GM19467 (cell line): Measurements from ENCODE around the gene OLA1.

Experiments used
- ATAC-seq: cut with Tn5 transposase; IDR thresholded peaks from one replicate; pipeline ENCODE4 v1.9.1; 2021; ENCODE audit warnings: mild to moderate bottlenecking, moderate library complexity; ENCODE audit not compliant: unreplicated experiment

The OLA1 gene

GRCh38 chr2:174180726-174181236 is 67.6 kb downstream of the OLA1 start:
- no peak for ATAC-seq

GRCh38 chr2:174180165-174180724 is 68.1 kb downstream of the OLA1 start:
- ATAC-seq, result no peak

GRCh38 chr2:174177316-174177890 is 70.9 kb downstream of the OLA1 start:
- no peak for ATAC-seq

- ATAC-seq, result no peak
Observed at GRCh38 chr2:174176898-174177297, 71.4 kb downstream of the OLA1 start.

GRCh38 chr2:174174741-174175140 is 73.6 kb downstream of the OLA1 start:
- ATAC-seq, result no peak

GRCh38 chr2:174172802-174173355 is 75.5 kb downstream of the OLA1 start:
- ATAC-seq, result no peak

- ATAC-seq, result no peak
Observed at GRCh38 chr2:174171686-174172445, 76.5 kb downstream of the OLA1 start.

- no peak for ATAC-seq
Observed at GRCh38 chr2:174169372-174169771, 79.0 kb downstream of the OLA1 start.

GRCh38 chr2:174166261-174166660 is 82.1 kb downstream of the OLA1 start:
- ATAC-seq, result no peak

GRCh38 chr2:174161490-174161889 is 86.8 kb downstream of the OLA1 start:
- ATAC-seq, result no peak

GRCh38 chr2:174158003-174158402 is 90.3 kb downstream of the OLA1 start:
- ATAC-seq, result no peak

GRCh38 chr2:174157053-174157452 is 91.3 kb downstream of the OLA1 start:
- ATAC-seq, result no peak

- no peak for ATAC-seq
Observed at GRCh38 chr2:174153757-174154680, 94.3 kb downstream of the OLA1 start.

GRCh38 chr2:174149530-174149929 is 98.8 kb downstream of the OLA1 start:
- no peak for ATAC-seq

GRCh38 chr2:174148833-174149232 is 99.5 kb downstream of the OLA1 start:
- ATAC-seq, result no peak

- ATAC-seq, result no peak
Observed at GRCh38 chr2:174145827-174146226, 102.5 kb downstream of the OLA1 start.

- no peak for ATAC-seq
Observed at GRCh38 chr2:174142290-174142689, 106.0 kb downstream of the OLA1 start.

- no peak for ATAC-seq
Observed at GRCh38 chr2:174138161-174138560, 110.2 kb downstream of the OLA1 start.

GRCh38 chr2:174135981-174136380 is 112.4 kb downstream of the OLA1 start:
- ATAC-seq, result no peak

- ATAC-seq, result no peak
Observed at GRCh38 chr2:174125090-174125489, 123.2 kb downstream of the OLA1 start.

- ATAC-seq, result no peak
Observed at GRCh38 chr2:174124181-174124580, 124.2 kb downstream of the OLA1 start.
